Bone marrow (tissue), 2 donors: ENCODE data around the gene FXYD4.
"Not testable (repeated sequence)": the region's sequence is repeated elsewhere in the genome, so short reads cannot be mapped to it uniquely, and the experiment has no call there.

Experiments used
- DNase-seq, 2 donors: peaks; one replicate each; lab custom pipeline; 2025; lab: John Stamatoyannopoulos, UW

Gene FXYD4

GRCh38 chr10:43419997-43420368 is 48.5 kb downstream of the FXYD4 start:
- no peak for DNase-seq

GRCh38 chr10:43420369-43421200 is 49.1 kb downstream of the FXYD4 start:
- DNase-seq: peak; percentile 65 to 77

- no peak for DNase-seq
Observed at GRCh38 chr10:43421201-43421507, 49.7 kb downstream of the FXYD4 start.

- DNase-seq: no peak
Observed at GRCh38 chr10:43421519-43421918, 50.1 kb downstream of the FXYD4 start.

GRCh38 chr10:43421944-43422343 is 50.5 kb downstream of the FXYD4 start:
- DNase-seq: not testable (repeated sequence)

GRCh38 chr10:43424416-43424815 is 53.0 kb downstream of the FXYD4 start:
- no peak for DNase-seq
